Loucy (cell line): Measurements from ENCODE around the gene SLC26A6.

Experiments
- EZH2phosphoT487 ChIP-seq: fragments of 200-600 bp; IDR thresholded peaks from 2 replicates; pipeline ENCODE4 v1.6.1; 2018; ENCODE audit warnings: antibody characterized with exemption, mild to moderate bottlenecking, moderate library complexity, borderline replicate concordance
- TF ChIP-seq, protein P1 (sequence below): fragments of 200-600 bp; sonication (generic); conservative IDR thresholded peaks from 2 replicates; pipeline ENCODE4 v1.5.1; 2014; ENCODE audit warnings: mild to moderate bottlenecking, antibody characterized with exemption, low read length

DNA sequence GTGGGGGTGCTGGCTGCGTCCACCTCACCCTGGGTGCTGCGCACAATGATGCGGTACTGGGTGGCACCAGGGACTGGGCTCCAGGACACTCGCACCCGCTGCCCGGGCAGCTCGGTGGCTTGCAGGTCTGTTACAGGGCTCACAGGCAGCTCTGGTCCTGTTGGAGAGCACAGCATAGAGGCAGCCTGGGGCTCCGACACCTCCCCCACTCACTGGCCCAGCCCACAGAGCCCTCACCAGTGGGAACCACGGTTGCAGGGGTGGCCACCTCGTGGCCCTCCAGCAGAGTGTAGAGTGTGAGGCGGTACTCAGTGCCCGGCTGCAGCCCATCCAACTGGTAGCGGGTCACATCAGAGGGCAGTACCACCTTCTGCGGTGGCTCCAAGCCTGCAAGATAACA lies 43.8 kb downstream of the SLC26A6 start:
- TF ChIP-seq, protein P1, sequence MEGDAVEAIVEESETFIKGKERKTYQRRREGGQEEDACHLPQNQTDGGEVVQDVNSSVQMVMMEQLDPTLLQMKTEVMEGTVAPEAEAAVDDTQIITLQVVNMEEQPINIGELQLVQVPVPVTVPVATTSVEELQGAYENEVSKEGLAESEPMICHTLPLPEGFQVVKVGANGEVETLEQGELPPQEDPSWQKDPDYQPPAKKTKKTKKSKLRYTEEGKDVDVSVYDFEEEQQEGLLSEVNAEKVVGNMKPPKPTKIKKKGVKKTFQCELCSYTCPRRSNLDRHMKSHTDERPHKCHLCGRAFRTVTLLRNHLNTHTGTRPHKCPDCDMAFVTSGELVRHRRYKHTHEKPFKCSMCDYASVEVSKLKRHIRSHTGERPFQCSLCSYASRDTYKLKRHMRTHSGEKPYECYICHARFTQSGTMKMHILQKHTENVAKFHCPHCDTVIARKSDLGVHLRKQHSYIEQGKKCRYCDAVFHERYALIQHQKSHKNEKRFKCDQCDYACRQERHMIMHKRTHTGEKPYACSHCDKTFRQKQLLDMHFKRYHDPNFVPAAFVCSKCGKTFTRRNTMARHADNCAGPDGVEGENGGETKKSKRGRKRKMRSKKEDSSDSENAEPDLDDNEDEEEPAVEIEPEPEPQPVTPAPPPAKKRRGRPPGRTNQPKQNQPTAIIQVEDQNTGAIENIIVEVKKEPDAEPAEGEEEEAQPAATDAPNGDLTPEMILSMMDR: no peak
- TF ChIP-seq EZH2phosphoT487: no peak
